NB4 (cell line): ENCODE results near the gene PCSK2.
A peak's percentile ranks its signal among the peaks of the same experiment; 100 is the strongest.

Source experiments
- DNase-seq: peaks from one replicate; pipeline ENCODE4 v3.0.0; 2010; ENCODE audit warnings: low read depth
- H3K4me3 ChIP-seq: one replicate; pipeline ENCODE4 v1.5.1; 2011; ENCODE audit warnings: mild to moderate bottlenecking, low read depth, low read length, moderate library complexity
- CTCF ChIP-seq: IDR thresholded peaks from one replicate; pipeline ENCODE4 v1.5.1; 2012; ENCODE audit warnings: low read depth, low read length
- MYC ChIP-seq: IDR thresholded peaks from 2 replicates; pipeline ENCODE4 v1.6.1; 2011; ENCODE audit warnings: low read depth, low read length
- POLR2A ChIP-seq: IDR thresholded peaks from 2 replicates; pipeline ENCODE4 v1.6.1; 2011; ENCODE audit warnings: mild to moderate bottlenecking; ENCODE audit not compliant: insufficient read length; ENCODE audit errors: extremely low read depth
- TF ChIP-seq, protein P1 (sequence below): IDR thresholded peaks from 2 replicates; pipeline ENCODE4 v1.6.1; 2011; ENCODE audit warnings: low read depth, low read length

PCSK2 gene

DNA sequence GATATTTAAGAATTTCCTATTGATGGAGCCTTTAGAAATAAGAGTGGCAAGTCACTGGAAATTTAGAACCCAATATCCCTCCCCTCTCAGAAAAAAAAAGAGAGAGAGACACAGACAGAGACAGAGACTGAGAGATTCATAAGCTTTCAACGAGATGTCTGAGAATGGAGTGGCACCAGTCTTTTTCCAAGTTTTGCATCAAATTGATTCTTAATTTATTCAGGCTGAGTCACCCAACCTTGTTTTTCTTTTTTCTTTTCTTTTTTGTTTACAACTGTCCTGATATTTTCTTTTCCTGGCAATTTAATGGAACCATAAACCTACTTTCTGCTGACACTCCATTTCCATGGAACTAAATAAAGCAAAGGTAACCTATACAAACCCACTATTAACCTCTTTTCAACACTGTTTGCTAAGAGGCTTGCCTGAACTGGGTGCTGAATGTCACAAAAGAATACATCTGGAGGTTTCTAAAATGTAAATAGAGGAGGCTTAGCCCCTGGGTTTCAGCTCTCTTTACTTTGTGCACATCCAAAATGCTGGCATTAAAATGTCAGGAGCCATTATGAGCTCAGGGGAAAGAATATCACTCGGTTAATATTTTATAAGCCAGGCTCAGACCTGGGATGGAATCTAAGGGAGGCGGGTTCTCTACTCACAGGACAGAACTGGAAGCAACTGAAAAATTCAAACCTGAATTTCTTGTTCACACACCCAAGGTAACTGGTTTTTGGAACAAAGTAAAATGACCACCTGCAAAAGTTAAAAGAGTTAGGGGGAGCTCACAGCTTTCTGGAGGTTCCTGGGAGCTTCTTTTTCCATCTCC, 203.5 kb downstream of the PCSK2 start:
- no peak for DNase-seq
- no peak overlapping the region for H3K4me3 ChIP-seq
- TF ChIP-seq CTCF (no peak), MYC (no peak), POLR2A (no peak)
- TF ChIP-seq, protein P1, sequence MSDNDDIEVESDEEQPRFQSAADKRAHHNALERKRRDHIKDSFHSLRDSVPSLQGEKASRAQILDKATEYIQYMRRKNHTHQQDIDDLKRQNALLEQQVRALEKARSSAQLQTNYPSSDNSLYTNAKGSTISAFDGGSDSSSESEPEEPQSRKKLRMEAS, result no peak

GRCh38 chr20:17431621-17432364, 205.0 kb downstream of the PCSK2 start:
- TF ChIP-seq CTCF, result peak; percentile 93
- no peak for TF ChIP-seq MYC
- no peak for TF ChIP-seq POLR2A
- no peak overlapping the region for H3K4me3 ChIP-seq
- DNase-seq, result peak; percentile 54

DNA sequence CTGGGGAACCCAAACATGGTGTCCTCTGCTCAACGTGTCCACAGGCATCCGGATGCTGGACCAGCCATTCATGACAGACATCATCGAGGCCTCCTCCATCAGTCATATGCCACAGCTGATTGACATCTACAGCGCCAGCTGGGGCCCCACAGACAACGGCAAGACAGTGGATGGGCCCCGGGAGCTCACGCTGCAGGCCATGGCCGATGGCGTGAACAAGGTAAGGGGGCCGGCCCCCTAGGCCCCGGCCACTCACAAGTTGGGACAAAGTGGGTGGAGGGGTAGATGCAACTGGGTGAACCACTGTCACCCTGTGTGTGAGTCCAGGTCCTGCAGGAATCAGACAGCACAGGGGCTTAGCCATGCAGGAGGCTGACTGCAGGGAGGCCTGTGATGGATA, 209.8 kb downstream of the PCSK2 start:
- DNase-seq, result no peak
- TF ChIP-seq, protein P1, result no peak
- TF ChIP-seq POLR2A (no peak), MYC (no peak), CTCF (no peak)
- no peak overlapping the region for H3K4me3 ChIP-seq

DNA sequence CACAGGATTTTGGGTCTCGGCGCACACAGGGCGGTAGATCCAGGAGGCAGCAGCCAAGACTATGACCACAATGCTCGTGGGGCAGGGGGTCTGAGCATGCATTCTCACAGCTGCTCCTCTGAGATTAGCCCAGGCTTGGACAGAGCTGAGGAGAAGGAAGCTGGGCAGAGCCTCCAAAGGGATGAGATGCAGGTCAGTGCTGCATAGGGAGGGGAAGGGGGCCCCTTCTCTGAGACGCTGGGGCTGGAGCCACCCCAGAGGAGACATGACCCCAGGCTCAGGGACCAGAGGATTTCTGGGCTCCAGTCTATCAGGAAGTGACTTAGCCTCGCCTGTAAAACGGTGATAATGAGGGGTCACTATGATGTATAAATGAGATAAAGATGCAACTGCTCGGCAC, 210.4 kb downstream of the PCSK2 start:
- TF ChIP-seq CTCF (no peak), MYC (no peak), POLR2A (no peak)
- TF ChIP-seq, protein P1, result no peak
- no peak overlapping the region for H3K4me3 ChIP-seq
- no peak for DNase-seq

DNA sequence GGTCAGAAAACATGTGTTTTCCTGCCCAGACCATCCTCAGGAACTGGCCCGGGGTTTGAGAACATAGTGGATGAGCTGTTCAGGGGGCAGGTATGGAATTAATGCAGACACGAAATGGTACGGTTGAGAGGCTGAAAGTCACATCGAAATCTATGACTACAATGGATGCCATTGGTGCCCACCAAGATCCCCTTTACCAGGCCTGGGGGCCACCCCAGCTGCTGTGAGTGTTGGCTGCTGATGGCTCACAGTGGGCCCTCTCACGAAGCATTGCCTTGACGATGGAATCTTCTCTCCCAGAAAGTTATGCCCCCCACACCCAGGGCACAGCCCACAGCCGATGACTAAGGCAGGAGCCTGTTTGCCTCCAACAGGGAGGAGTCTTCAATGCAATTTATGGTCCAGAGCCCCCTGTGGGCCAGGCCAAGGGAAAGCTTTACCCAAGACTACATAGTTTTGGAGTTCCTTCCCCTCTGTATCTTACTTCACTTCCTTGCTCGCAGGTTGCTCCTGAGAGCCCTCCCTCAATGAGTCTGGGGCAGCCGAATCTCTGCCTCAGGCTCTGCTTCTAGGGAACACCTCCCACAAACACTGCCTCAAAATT, 211.7 kb downstream of the PCSK2 start:
- no peak overlapping the region for H3K4me3 ChIP-seq
- peak; percentile 25 for DNase-seq
- TF ChIP-seq POLR2A, result no peak
- TF ChIP-seq MYC, result no peak
- no peak for TF ChIP-seq CTCF
- TF ChIP-seq, protein P1, result no peak
